Nephron progenitor cell (in vitro differentiated cells): ENCODE results near the gene TMEM178B.
"Not testable (repeated sequence)": the region's sequence is repeated elsewhere in the genome, so short reads cannot be mapped to it uniquely, and the experiment has no call there.

Source experiments
- DNase-seq: peaks from one replicate; pipeline ENCODE4 v3.0.0; 2021
- H3K27ac Mint-ChIP-seq: 2 replicates; pipeline ENCODE4 v1.8.0; 2021; ENCODE audit warnings: mild to moderate bottlenecking, moderate library complexity, mixed read lengths
- H3K27me3 Mint-ChIP-seq: 2 replicates; pipeline ENCODE4 v1.8.0; 2021; ENCODE audit warnings: mild to moderate bottlenecking, low read depth, mixed read lengths; ENCODE audit not compliant: poor library complexity
- H3K36me3 Mint-ChIP-seq: 2 replicates; pipeline ENCODE4 v1.8.0; 2021; ENCODE audit warnings: low read depth, mixed read lengths
- H3K4me1 Mint-ChIP-seq: 2 replicates; pipeline ENCODE4 v1.8.0; 2021; ENCODE audit warnings: mixed read lengths
- H3K4me3 Mint-ChIP-seq: 2 replicates; pipeline ENCODE4 v1.8.0; 2021; ENCODE audit warnings: mild to moderate bottlenecking, moderate library complexity, mixed read lengths
- H3K9me3 Mint-ChIP-seq: 2 replicates; pipeline ENCODE4 v1.8.0; 2021; ENCODE audit warnings: mild to moderate bottlenecking, moderate library complexity, mixed read lengths
- TF ChIP-seq, protein P1 (sequence below): fragments of 200-600 bp; sonication (generic); IDR thresholded peaks from 2 replicates; pipeline ENCODE4 v1.5.0; 2021; ENCODE audit warnings: antibody characterized with exemption

TMEM178B gene

DNA sequence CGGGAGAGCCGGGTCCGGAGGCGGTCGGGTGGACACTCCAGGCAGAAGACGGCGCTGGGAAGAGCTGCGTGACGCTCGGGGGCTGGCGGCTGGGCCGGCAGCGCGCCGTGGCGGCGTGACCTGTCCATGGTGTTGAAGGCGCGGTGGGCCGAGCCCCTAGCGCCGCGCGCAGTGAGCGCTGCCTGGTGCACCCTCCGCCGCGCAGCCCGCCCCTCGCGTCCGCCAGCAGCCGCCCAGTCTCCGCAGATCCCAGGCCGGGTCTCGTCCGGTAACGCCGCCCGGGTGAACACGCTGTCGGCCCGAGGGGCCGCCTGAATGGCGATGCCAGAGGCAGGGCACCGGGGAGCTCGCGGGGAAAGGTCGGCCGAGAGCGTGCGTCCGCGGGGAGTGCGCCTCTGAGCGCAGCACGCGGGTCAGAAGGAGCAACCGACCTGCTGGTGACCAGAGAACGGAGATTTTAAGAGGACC, 657 bp upstream of the TMEM178B start:
- Mint-ChIP-seq H3K4me3 (peak overlapping the region; percentile 78), H3K27ac (no peak overlapping the region), H3K4me1 (peaks cover 26% of the 10 kb centered on the region), H3K36me3 (no peaks in the 10 kb centered on the region), H3K27me3 (peaks cover 6% of the 10 kb centered on the region), H3K9me3 (peaks cover 3% of the 10 kb centered on the region)
- TF ChIP-seq, protein P1, sequence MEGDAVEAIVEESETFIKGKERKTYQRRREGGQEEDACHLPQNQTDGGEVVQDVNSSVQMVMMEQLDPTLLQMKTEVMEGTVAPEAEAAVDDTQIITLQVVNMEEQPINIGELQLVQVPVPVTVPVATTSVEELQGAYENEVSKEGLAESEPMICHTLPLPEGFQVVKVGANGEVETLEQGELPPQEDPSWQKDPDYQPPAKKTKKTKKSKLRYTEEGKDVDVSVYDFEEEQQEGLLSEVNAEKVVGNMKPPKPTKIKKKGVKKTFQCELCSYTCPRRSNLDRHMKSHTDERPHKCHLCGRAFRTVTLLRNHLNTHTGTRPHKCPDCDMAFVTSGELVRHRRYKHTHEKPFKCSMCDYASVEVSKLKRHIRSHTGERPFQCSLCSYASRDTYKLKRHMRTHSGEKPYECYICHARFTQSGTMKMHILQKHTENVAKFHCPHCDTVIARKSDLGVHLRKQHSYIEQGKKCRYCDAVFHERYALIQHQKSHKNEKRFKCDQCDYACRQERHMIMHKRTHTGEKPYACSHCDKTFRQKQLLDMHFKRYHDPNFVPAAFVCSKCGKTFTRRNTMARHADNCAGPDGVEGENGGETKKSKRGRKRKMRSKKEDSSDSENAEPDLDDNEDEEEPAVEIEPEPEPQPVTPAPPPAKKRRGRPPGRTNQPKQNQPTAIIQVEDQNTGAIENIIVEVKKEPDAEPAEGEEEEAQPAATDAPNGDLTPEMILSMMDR = no peak
- DNase-seq = peak; percentile 81

DNA sequence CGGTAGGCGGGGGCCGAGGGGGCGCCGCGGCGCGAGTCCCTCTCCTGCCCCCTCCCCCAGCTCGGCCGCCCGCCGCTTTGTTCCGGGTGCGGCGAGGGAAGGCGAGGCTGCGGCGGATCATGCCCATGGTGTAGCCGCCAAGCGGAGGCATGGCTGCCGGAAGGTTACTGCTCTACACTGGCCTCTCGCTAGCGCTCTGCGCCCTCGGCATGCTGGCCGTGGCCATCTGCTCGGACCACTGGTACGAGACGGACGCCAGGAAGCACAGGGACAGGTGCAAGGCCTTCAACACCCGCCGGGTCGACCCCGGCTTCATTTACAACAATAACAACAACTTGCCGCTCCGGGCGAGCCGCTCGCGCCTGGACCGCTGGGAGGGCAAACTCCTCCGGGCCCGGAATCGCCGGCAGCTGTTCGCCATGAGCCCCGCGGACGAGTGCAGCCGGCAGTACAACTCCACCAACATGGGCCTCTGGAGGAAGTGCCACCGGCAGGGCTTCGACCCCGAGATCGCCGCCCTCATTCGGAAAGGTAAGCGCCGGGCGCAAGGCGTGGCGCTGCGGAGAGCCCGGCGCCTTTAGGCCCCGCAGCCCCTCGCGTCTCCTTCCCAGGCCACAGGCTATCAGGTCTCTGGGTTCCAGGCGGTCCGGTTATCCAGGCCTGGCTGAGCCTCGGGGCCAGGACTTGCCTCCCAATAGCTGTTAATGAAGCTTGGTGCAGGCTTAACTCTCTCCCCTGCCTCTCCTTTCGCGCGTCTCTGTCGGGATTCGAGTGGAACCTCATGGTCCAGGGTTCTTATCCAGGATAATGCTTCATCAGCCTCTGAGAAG, 513 bp downstream of the TMEM178B start:
- TF ChIP-seq, protein P1 = no peak
- peak overlapping the region; percentile 72 for H3K4me3 Mint-ChIP-seq
- DNase-seq = peak; percentile 53
- peaks cover 26% of the 10 kb centered on the region for H3K4me1 Mint-ChIP-seq
- H3K27me3 Mint-ChIP-seq = no peaks in the 10 kb centered on the region
- H3K9me3 Mint-ChIP-seq = no peaks in the 10 kb centered on the region
- no peaks in the 10 kb centered on the region for H3K36me3 Mint-ChIP-seq
- no peak overlapping the region for H3K27ac Mint-ChIP-seq

DNA sequence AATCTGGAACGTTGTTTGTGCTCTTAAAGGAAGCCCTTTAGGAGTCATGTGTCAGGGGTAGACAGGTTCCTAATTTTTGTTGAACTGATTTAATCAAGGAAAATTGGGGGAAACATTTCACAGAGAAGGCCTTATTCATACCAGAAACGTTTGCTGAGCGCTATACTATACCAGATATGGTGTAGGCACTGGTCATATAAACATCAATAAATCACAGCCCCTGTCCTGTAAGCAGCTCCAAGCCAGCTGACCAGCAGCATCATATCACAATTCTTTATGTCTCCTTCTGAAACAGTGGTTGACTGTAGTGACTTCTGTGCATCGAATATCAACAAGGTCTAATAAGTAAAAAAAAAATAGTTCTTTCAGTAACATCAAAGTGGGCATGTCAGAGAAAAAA, 1.1 kb downstream of the TMEM178B start:
- no peak for DNase-seq
- H3K36me3 Mint-ChIP-seq = no peaks in the 10 kb centered on the region
- no peaks in the 10 kb centered on the region for H3K9me3 Mint-ChIP-seq
- peaks cover 26% of the 10 kb centered on the region for H3K4me1 Mint-ChIP-seq
- TF ChIP-seq, protein P1 = no peak
- no peak overlapping the region for H3K27ac Mint-ChIP-seq
- H3K4me3 Mint-ChIP-seq = peak overlapping the region; percentile 72
- H3K27me3 Mint-ChIP-seq = peaks cover 1% of the 10 kb centered on the region

DNA sequence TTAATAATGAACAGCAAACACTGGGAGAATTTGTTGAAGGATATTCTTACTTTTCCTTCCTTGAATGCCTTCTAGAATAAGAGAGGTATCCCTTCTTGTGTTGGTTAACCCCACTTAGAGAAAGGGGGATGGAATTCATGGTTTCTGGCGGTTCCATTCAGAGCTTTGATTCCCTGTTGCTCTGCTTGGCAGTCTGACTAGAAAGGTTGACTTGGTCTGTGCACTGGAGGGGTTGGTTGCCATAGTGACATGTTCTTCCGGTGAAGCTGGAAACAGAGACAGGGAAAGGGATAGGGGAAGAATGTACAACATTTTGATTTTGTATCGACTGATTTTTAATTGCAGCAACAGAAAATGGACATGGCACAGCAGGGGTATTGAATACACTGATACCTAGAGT, 2.5 kb downstream of the TMEM178B start:
- Mint-ChIP-seq H3K36me3 (no peaks in the 10 kb centered on the region), H3K9me3 (no peaks in the 10 kb centered on the region), H3K27ac (no peak overlapping the region), H3K27me3 (peaks cover 4% of the 10 kb centered on the region), H3K4me1 (peaks cover 16% of the 10 kb centered on the region), H3K4me3 (no peak overlapping the region)
- TF ChIP-seq, protein P1 = no peak
- peak; percentile 22 for DNase-seq

DNA sequence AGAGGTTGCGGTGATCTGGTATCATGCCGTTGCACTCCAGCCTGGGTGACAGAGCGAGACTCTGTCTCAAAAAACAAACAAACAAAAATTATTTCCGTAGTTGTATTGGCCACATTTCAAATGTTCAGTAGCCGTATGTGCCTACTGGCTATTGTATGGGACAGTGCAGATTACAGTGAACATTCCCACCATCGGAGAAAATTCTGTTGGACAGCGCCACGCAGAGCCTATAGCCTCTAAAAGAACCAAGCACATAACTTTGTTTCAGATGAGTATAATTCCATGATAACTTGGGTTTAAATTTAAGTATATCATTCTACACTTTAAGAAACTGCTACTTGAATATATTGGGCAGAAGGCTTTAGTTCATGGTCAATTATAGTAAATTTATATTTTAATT, 5.4 kb downstream of the TMEM178B start:
- H3K4me3 Mint-ChIP-seq = no peak overlapping the region
- TF ChIP-seq, protein P1 = no peak
- H3K27ac Mint-ChIP-seq = no peak overlapping the region
- H3K36me3 Mint-ChIP-seq = no peaks in the 10 kb centered on the region
- no peak for DNase-seq
- peaks cover 10% of the 10 kb centered on the region for H3K27me3 Mint-ChIP-seq
- peaks cover 5% of the 10 kb centered on the region for H3K4me1 Mint-ChIP-seq
- H3K9me3 Mint-ChIP-seq = no peaks in the 10 kb centered on the region

DNA sequence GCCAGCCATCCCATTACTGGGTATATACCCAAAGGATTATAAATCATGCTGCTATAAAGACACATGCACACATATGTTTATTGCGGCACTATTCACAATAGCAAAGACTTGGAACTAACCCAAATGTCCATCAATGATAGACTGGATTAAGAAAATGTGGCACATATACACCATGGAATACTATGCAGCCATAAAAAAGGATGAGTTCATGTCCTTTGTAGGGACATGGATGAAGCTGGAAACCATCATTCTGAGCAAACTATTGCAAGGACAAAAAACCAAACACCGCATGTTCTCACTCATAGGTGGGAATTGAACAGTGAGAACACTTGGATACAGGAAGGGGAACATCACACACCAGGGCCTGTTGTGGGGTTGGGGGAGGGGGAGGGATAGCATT, 15.6 kb downstream of the TMEM178B start:
- not testable (repeated sequence) for H3K27ac Mint-ChIP-seq, H3K4me3 Mint-ChIP-seq

More for the DNA sequence above, 15.6 kb downstream of the TMEM178B start:
- H3K9me3 Mint-ChIP-seq, H3K36me3 Mint-ChIP-seq, H3K4me1 Mint-ChIP-seq, DNase-seq: not testable (repeated sequence)
- peaks cover 10% of the 10 kb centered on the region for H3K27me3 Mint-ChIP-seq
